NCI-H748 treated with DMSO at 0.1 percent for 48 hours (cell line): Measurements from ENCODE around the gene CHST11.
A peak's percentile ranks its signal among the peaks of the same experiment; 100 is the strongest.

ENCODE experiments used
- DNase-seq: peaks from one replicate; lab custom pipeline; 2025; lab: John Stamatoyannopoulos, UW

Gene CHST11

DNA sequence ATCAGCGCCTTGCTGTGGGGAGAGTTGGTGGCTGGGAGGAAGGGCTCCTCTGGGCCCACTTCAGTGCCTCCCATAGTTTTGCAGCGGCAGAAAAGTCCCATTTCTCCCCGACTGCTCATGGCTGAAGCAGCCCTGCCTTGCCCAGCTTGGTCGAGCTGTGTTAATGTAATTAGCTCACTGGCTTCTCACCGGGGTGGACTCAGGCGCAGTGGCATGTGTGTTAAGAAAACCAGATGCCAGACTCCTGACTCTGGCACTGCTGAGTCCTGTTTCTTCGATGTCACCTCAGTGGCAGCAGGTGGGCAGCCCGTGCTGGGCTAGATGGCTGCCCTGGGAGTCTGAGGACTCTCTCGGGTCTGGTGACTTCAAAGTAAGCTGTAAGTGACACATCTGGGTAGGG is 47.4 kb downstream of the CHST11 start:
- no peak for DNase-seq

DNA sequence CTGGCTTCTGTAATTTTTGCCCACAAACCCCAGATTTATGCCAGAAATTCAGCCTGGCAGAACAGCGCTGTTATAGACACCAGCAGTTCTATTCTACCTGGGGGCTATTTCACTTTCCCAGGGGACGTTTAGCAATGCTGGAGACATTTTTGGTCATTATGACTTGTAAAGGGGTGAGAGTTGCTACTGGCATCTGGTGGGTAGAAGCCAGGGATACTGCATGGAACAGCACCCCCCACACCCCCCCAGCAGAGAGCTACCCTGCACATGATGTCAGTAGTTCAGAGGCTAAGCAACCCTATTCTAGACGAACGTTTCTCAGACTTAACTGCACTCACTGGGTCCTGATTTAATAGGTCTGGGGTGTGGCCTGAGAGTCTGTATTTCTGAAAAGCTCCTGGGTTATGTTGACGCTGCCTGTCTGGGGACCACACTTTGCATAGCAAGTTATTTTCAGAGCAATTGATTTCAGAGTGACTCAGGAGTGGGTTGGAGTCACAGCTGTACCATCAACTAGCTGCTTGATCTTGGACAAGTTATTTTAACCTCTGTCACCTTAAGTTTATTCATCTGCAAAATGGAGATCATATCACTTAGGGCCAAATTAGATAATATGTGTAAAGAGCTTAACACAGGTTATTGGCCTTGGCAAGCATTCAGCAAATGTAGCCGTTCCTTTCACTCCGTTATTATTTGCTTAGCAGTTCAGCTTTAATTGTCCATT is 48.5 kb downstream of the CHST11 start:
- DNase-seq: peak; percentile 96

DNA sequence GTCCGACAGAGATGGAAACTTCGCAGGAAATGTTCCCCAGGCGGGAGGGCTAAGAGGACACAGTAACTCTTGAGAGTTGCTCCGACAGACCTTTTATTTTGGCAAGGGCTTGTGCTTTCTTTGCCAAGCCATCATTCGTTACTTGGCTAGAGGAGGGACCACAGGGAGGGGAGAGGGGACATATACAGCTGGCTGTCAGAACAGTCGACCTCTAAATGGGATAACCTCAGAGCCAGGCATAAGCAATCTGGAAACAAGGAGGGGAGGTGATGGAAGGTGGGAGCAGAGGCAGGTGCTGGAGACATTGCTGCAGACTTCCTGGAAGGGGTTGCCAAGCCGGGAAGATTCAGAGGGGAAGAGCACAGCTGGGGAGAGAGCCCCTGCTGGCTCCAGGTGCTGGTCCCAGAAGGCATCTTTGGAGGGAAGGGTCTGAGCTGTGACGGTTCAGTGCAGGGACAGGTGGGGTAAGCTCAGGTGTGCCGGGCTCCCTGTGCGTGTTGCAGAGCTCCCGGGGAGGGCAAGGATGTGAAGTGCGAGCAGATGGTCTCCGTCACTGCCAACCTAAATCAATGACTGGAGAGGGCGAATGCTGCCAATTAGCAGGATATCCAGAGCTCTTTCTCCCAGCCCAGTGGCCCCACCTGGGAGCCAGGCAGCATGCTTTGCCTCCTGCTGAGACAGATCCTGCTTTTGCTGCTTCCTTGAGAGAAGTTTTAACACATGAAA is 50.1 kb downstream of the CHST11 start:
- DNase-seq: peak; percentile 77

DNA sequence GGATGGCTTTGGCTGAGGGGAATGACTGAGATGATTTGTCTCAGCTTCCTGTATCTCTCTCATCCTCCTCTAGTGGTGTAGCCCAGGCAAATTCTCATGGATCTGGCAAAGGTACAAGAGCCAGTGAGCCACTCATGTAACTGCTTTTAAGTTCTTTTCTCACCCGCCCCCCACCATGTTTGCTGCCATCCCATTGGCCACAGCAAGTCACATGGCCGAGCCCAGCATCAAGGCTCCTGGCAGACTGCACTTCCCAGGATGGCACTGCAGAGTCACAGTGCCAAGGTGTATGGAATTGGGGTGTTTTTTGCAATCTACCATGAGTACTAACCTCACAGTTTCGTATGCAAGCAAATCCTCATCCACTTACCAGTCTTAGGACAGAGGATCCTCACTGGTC is 50.9 kb downstream of the CHST11 start:
- no peak for DNase-seq

DNA sequence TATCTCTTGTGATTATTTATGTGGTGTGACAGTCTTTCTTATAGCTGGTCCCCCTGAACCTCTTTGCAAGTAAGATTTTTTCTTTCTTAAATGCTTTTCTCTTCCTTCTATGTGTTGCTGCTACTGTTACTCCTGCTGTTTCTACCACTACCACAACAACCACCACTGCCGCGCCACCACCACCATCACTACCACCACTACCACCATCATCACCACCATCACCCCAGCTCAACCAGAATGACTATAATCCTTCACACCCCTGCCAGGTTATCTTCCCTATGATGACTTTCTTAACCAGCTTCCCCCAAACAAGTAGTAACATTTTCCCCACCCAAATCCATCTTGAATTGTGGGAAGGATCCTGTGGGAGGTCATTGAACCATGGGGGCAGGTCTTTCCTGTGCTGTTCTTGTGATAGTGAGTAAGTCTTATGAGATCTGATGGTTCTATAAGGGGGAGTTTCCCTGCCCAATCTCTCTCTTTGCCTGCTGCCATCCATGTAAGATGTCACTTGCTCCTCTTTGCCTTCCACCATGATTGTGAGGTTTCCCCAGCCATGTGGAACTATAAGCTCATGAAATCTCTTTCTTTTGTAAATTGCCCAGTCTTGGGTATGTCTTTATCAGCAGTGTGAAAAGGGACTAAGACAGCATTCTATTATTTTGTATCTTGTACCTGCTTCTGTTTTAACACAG is 52.2 kb downstream of the CHST11 start:
- no peak for DNase-seq

DNA sequence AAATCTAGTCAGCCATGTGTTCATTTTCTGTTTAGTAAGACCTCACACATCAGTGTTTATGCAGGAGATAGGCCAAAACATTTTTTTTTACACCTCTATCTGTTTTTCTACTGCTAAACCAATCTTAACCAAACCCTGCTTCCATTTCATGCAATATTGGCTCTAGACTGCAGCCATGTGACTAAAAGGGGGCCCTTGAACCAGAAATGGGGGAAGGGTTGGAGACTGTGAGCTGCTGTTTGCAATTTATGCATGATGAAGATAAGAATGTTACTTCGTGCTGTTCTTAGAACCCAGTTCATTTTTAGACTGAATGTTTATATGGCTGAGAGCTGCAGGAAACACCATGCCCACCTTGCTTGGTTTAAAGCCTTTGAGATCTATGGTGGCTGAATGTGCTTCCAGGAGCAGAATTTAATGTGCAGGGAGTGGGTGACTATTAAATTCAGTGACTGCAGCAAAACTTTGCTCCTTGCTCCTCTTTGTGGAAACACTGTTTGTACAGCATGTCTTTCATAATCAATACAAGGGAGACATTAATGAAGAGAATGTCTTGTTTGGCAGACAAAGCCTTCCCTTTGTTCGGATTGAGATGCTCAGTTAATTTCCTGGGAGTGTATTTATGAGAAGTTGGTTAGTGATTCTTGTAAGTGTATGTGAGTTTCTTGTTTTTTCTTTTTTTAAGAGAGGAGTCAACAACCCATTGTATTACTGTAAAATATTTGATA is 53.6 kb downstream of the CHST11 start:
- DNase-seq: no peak

DNA sequence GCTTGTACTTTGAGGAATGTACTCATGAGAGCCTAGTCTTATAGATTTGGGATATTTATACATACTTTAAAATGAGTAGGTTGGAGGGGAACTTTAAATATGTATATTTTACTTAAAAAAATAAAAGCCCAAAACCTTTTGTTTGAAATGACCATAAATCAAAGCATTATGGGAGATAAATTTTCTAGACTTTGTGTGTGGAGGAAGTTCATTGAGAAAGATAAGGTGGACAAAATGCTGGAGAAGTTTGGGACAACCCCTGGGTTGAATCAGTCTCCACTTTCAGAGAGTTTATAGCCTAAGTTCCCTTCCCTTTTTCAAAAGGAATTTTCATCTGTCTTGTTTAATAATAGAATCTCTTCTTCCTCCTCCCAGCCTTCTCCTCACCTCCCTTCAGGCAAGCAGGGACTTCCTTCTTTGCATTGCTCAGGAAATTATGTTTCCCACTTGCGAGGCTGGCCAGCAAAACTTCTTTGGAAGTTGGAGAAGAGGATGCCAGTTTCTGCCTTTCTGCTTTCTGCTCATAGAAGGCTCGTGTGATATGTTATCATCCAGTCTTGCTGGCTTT is 54.2 kb downstream of the CHST11 start:
- no peak for DNase-seq

DNA sequence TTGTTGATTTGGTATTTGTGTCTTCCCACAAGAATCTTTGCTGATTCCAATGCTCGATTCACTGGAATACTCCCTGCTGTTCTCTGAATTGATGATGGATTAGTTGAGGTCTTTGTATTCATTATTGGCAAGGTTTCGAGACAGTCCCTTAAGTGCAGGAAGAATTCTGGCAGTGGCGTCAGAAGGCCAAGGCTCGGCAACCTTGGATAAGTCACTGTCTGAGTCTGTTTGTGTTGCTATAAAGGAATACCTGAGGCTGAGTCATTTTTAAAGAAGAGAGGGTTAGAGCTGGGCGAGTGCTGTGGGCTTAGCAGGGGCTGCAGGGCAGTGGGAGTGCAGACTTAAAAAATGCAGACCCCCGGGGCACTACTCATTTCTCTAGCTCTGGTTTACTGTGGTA is 56.9 kb downstream of the CHST11 start:
- no peak for DNase-seq

DNA sequence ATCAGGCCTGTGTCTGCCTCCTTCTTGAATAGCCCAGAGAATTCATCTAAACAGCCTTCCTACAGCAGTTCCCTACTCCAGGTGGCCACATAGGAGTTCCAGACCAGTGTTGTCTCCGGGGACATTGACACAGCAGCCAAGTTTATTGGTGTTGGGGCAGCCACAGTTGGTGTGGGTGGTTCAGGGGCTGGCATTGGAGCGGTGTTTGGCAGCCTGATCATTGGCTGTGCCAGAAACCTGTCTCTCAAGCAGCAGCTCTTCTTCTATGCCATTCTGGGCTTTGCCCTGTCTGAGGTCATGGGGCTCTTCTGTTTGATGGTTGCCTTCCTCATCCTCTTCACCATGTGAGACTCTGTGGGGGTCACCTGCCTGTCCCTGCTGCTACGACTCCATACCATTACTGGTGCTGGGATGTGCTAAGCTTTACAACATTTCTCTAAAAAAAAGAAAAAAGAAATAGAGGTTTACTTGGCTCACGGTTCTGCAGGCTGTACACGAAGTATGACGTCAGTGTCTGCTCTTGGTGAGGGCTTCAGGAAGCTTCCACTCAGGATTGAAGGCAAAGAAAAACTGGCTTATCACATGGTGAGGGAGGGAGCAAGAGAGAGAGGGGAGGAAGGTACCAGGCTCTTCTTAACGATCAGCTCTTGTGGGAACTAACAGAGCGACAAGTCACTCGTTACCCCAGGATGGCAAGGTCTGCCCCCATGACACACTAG is 57.5 kb downstream of the CHST11 start:
- DNase-seq: no peak

DNA sequence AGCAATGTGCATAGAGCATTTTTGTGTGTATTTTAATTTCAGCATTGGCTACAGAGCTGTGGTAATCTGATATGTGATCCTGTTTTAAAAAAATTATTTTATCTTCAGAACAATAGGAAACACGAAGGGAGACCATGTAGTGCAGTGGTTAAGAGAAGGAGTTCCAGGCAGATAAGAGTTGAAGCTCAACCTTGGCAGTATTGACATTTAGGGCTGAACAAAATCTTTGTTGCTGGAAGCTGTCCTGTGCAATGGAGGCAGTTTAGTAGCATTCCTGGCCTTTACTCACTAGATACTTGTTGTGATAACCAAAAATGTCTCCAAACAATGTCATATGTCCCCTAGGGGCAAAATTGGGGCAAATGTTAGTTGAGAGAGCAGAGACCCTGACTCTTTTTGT is 59.2 kb downstream of the CHST11 start:
- DNase-seq: no peak

DNA sequence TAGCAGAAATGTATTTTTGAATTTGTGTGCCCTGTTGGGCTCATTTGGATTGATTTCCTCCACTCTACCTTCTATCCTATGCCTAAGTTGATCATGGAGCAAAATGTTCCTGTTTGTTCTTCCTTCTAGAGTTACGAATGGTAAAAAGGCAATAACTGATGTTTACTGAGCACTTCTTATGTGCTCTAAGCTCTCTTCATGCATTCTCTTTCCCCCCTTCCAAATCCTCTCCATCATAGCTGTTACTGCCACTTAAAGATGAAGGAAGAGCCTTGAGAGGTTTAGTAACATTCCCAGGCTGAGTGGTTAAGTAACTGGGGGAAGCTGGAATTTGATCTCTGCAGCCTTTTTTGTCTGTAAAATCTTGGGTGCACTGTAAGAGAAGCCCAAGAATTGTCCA is 60.1 kb downstream of the CHST11 start:
- DNase-seq: no peak

DNA sequence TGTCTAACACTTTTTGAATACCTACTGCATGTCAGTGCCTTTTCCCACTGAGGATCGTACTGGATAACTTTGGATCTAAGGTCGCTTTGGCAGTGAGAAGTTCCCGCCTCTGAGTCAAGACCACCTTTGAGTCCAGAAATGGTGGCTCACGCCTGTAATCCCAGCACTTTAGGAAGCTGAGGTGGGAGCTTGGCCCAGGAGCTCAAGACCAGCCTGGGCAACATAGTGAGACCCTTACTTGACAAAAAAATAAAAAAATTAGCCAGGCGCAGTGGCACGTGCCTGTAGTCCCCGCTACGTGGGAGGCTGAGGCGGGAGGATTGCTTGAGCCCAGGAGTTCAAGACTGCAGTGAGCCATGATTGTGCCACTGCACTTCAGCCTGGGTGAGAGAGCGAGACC is 61.1 kb downstream of the CHST11 start:
- DNase-seq: no peak

DNA sequence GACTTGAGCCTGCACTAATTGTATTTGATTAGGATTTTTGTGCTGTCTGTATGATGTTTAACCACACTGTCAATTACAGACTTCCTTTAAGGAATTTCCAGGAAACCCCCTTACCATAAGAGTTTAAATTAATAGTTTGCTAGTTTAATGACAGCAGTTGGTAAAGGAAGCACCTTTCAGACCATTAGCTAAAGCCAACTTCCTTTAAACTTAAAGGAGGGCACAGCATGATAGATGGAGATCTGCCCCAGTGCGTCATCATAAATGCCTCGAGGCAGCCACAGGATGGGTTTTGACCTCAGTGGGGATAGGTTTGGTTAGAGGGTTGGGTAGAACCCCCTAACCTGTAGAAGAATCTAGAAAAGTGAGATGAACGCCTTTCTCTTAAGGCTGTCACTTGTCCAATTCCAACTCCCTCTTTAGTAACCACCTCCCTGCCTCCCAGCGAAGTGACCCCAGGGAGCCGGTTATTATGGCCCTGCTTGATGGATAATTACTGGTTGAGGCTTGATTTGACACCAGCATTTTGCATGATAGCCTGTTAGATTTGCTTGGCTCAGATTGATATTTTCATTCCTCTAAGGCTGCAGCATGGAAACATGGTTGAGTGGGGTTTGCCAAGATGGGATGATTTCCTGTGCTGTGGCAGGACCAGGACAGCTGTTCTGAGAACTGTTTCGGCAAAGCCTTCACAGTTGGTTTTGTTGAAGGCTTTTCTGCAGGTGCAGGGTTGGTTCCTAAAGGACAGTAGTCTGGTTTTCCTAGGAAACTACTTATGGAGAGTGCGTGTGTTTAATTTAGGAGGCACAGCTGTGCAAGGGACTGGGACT is 62.7 kb downstream of the CHST11 start:
- DNase-seq: no peak

DNA sequence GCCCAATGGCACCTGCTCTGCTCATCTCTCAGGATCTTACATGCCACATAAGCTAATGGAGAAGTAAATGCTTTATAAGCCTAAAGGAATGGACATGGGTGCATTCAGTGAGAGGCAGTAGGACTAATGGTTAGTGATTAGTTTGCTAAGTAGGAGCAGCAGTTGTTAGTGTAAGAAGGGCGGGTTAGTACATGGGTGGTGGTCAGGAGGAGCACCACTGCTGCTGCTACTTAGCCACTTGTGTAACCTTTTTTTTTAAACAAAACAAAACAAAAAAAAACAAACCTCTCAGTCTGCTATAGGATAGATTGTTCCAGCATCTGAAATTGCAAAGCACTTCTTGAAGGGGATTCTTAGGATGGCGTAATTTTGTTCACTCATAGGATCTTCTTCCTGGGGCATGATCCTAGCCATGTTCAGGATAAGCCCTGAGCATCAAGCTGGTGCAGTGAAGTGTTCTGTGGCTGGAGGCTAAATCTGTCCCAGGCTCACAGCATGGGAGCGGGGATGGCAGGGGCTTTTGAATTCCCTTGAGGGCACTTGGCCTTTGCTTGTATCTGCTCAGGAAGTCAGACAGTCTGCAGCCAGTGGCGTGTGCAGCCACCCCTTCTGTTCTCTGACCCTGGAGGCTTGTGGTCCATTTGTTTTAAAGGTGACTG is 63.6 kb downstream of the CHST11 start:
- DNase-seq: no peak

DNA sequence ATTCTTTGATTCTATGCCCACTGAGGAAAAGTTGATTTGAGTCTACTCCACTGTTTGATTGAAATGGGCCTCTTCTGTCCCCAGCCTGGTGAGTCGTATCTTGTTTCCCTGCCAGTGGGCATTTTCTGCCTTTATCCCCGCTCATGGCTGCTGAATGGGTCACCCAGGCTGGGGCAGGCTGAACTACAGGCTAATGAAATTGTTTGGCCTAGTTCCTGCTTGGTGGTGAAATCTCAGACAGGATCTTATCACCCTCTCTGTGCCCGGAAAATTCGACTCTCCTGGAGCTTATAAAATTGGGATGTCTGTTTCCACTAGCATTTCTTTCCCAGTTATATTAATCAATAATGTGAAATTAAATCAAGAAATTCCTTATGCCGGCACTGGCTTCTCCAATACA is 65.0 kb downstream of the CHST11 start:
- DNase-seq: no peak

DNA sequence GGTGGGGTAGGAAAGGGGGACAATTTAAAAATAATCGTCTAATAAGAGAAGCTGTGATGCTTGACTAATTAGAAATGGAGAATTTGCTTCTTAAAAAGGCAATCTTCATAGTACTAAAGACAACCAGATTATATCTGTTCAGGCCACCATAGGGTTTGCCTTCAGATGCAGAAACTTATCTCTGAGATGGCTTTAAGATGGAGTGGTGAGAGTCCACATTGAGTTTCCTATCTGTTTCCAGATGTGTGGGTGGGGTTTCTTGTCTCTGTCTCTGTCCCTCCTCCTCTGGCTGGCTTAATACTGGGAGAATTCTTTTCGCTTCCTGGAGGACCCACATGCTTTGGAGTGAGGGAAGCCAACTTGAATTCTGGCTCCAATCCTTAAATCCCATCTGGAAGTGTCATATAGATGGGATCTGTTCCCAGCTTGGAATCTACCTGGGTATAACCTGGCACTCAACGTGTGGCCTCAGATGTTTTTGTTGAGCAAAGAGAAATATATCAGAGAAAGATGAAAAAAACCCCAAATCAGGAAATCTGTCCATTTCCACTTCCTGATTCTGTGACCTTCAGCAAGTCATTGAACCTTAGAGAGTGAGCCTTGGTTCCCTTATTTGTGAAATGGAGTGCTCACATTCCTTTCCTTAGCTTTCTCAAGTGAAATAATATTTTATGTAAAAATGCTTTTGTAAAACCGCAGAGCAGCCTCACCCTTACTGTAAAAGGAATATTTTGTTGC is 66.4 kb downstream of the CHST11 start:
- no peak for DNase-seq

DNA sequence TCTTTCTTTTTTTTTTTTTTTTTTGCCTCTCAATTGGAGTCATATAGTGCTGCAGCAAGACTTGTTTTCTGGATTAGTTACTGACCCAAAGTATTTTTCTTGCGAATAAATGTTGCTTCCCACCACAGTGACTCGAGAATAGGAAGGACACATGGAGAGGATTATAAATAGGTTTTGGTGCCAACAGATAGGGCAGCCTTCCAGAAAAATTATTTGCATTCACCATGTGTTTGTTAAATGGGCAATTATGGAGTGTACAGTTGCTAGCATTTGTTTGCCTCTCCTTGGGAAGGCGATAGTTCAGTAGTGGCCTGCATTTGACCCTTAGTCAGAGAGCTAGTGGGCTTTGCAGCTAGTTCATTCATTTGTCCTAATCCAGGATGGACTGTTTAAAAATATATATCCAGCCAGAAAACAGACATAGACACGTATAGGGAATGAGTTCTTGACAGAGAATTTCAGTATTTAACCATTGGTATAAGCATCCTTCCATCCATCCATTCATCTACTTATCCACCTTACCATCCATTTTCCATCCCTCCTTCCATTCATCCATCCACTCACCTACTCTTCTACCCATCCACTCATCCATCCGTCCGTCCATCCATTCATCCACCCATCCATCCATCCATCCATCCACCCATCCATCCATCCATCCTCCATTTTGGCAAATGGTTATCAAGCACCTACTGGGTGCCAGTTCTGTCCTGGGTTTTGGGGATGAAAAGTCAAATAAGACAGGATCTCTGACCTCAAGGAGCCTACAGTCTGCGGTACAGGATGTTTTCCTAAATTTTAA is 67.5 kb downstream of the CHST11 start:
- peak; percentile 76 for DNase-seq

DNA sequence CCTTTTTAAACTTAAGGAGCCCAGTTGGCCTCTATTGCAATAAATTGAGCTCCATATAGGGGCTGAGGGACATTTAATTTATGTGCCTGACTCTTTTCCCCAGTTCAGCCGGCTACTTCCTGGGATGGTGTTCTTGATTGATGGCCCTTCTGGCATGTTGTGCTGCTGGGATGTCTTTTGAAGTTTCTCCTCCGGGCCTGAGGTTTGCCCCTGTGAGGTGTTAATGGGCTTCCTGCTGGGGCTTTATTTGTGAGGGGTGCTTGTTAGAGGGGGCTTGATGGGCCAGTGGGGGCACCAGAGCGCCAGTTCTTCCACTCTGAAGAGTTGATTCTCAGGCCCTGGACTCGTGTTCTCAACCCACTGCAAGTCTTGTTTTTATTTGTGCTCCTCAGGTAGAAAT is 69.6 kb downstream of the CHST11 start:
- DNase-seq: no peak

DNA sequence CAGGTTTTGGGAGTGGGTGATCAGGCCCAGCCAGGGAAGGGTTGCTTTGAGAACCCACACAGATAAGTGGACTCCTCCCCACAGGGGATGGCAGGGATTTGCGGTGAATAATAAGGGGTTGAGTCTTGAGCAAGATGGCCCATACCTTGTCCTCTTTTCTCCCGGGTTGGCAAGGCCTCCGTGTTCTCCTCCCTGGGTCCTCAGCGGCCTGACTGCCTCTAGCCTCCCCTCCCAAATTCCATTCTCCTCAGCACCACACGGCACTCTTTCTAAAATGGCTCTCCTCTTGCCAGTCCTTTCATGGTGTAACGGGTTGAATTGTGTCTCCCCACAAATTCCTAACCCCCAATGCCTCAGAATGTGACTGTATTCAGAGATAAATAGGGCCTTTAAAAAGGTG is 70.0 kb downstream of the CHST11 start:
- DNase-seq: no peak
